Measurements from ENCODE around the gene CCDC32.

DNA sequence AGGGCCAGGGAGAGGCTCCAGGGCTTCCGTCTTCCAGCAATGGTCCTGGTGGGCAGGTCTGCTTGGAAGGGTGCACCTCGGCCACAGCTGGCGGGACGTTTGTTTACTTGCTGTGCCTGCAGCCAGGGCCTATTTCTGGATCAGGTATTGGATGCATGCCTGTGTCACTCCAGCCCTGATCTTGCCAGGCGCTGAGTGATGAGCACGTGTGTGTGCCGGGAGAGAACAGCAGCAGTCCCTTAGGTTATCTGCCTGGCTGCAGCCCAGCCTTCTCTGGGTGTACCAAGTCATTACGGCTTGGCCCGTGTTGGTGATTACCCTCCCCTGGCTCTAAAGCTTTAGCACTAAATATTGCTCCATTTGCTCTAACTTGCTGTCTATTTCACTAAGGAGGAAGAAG lies 14.9 kb downstream of the CCDC32 start:
- no peak for TF ChIP-seq POLR2A (IDR thresholded peaks at IDR 0.05)
- TF ChIP-seq, protein P1, sequence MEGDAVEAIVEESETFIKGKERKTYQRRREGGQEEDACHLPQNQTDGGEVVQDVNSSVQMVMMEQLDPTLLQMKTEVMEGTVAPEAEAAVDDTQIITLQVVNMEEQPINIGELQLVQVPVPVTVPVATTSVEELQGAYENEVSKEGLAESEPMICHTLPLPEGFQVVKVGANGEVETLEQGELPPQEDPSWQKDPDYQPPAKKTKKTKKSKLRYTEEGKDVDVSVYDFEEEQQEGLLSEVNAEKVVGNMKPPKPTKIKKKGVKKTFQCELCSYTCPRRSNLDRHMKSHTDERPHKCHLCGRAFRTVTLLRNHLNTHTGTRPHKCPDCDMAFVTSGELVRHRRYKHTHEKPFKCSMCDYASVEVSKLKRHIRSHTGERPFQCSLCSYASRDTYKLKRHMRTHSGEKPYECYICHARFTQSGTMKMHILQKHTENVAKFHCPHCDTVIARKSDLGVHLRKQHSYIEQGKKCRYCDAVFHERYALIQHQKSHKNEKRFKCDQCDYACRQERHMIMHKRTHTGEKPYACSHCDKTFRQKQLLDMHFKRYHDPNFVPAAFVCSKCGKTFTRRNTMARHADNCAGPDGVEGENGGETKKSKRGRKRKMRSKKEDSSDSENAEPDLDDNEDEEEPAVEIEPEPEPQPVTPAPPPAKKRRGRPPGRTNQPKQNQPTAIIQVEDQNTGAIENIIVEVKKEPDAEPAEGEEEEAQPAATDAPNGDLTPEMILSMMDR (IDR thresholded peaks at IDR 0.05), result no peak
